ENCODE data around the gene KLK15. TPM values are rescaled to one million over a fixed set of nuclear protein-coding genes. Genes with fewer than 3 reads are reported as not detected.

The KLK15 gene
- total and polyA plus RNA-seq, 2 of the 13 experiments (the other 11 are each of a cell fraction or from before 2014, with no cell fraction given), result not detected

- BruUV-seq (replicated peaks), result no TSS peak
- Histone ChIP-seq H3K36me3 (replicated peaks in 1 of 2; ENCODE audit: control insufficient read depth in 1 of 2, insufficient read depth in 2 of 2, low read length in 2 of 2) (no peaks in the 10 kb centered on the region), H3K4me3 (replicated peaks in 1 of 3; ENCODE audit: insufficient read depth in 1 of 3, low read depth in 2 of 3, low read length in 3 of 3) (no peak overlapping the region), H3K4me2 (ENCODE audit: low read depth, low read length) (no peak overlapping the region), H3K79me2 (ENCODE audit: insufficient read depth, low read length) (no peaks in the 10 kb centered on the region), H2AFZ (ENCODE audit: low read length) (no peak overlapping the region), H3K4me1 (ENCODE audit: insufficient read depth, low read length) (no peaks in the 10 kb centered on the region), H3K27me3 (ENCODE audit: control insufficient read depth in 1 of 2, insufficient read depth in 2 of 2, low read length in 2 of 2) (peaks cover 7 to 49% of the 10 kb centered on the region in 2 experiments), H4K20me1 (ENCODE audit: insufficient read depth, low read length) (no peaks in the 10 kb centered on the region), H3K9me3 (ENCODE audit: low read length) (no peaks in the 10 kb centered on the region), H3K9ac (ENCODE audit: insufficient read depth, low read depth, low read length) (no peak overlapping the region), H3K27ac (ENCODE audit: extremely low read length, insufficient read depth, low read length) (no peak overlapping the region)
- DNase-seq (ENCODE audit: low spot score) (no peak), ATAC-seq (no peak), FAIRE-seq (no peak)
- POLR2A ChIA-PET, result no interaction called here
- 11% methylated on average over 2 of the region's 4 CpGs for WGBS (ENCODE audit: low lambda C conversion rate)
- in situ Hi-C loops (cut with HindIII; ENCODE audit: extremely low pct_ligation_motif_present, low pct_unique_long_range_greater_than_20kb), result no loop called here
- TF ChIP-seq ATM (IDR thresholded peaks at IDR 0.05; ENCODE audit: borderline replicate concordance) (no peak), ZNF709 (CRISPR knock-in tag; IDR thresholded peaks at IDR 0.05) (no peak), NFE2 (CRISPR knock-in tag; IDR thresholded peaks at IDR 0.05) (no peak), ZSCAN12 (CRISPR knock-in tag; IDR thresholded peaks at IDR 0.05) (no peak), HMG20B (CRISPR knock-in tag; conservative IDR thresholded peaks at IDR 0.05) (no peak)
- CTCF ChIA-PET (ENCODE audit: low intra/inter-chr PET ratio, low total read pairs), result no interaction called here
- intact Hi-C loops (cut with micrococcal nuclease; ENCODE audit: unreplicated experiment), result no loop called here
Observed at GRCh38 chr19:50821248-50821612, 12.1 kb downstream of the KLK15 start.

- FAIRE-seq, result no peak
- H3K27me3 ChIP-seq (ENCODE audit: control insufficient read depth in 1 of 2, insufficient read depth in 2 of 2, low read length in 2 of 2), result peaks cover 7 to 48% of the 10 kb centered on the region in 2 experiments
- H3K27ac ChIP-seq (ENCODE audit: extremely low read length, insufficient read depth, low read length), result no peak overlapping the region
- intact Hi-C loops (cut with micrococcal nuclease; ENCODE audit: unreplicated experiment) (no loop called here), in situ Hi-C loops (cut with HindIII; ENCODE audit: extremely low pct_ligation_motif_present, low pct_unique_long_range_greater_than_20kb) (no loop called here)
- POLR2A ChIA-PET, result no interaction called here
- H4K20me1 ChIP-seq (ENCODE audit: insufficient read depth, low read length), result no peaks in the 10 kb centered on the region
- no peak for DNase-seq (ENCODE audit: low spot score)
- BruUV-seq (replicated peaks), result no TSS peak
- no peaks in the 10 kb centered on the region for H3K4me1 ChIP-seq (ENCODE audit: insufficient read depth, low read length)
- no peak overlapping the region for H3K4me3 ChIP-seq (replicated peaks in 1 of 3; ENCODE audit: insufficient read depth in 1 of 3, low read depth in 2 of 3, low read length in 3 of 3)
- no peak overlapping the region for H3K4me2 ChIP-seq (ENCODE audit: low read depth, low read length)
- H2AFZ ChIP-seq (ENCODE audit: low read length), result no peak overlapping the region
- WGBS (ENCODE audit: low lambda C conversion rate), result 7% methylated on average over 16 of the region's 21 CpGs
- no peaks in the 10 kb centered on the region for H3K36me3 ChIP-seq (replicated peaks in 1 of 2; ENCODE audit: control insufficient read depth in 1 of 2, insufficient read depth in 2 of 2, low read length in 2 of 2)
- no peaks in the 10 kb centered on the region for H3K79me2 ChIP-seq (ENCODE audit: insufficient read depth, low read length)
- CTCF ChIA-PET (ENCODE audit: low intra/inter-chr PET ratio, low total read pairs), result no interaction called here
- no peak for ATAC-seq
- H3K9ac ChIP-seq (ENCODE audit: insufficient read depth, low read depth, low read length), result no peak overlapping the region
- H3K9me3 ChIP-seq (ENCODE audit: low read length), result no peaks in the 10 kb centered on the region
- TF ChIP-seq SKI (IDR thresholded peaks at IDR 0.05; ENCODE audit: partially characterized antibody) (no peak), ZNF549 (CRISPR knock-in tag; IDR thresholded peaks at IDR 0.05) (no peak), HOMEZ (CRISPR knock-in tag; IDR thresholded peaks at IDR 0.05; ENCODE audit: low read depth) (no peak), MEF2D (CRISPR knock-in tag; IDR thresholded peaks at IDR 0.05) (no peak), SOX5 (CRISPR knock-in tag; IDR thresholded peaks at IDR 0.05; ENCODE audit: borderline replicate concordance) (no peak), ZNF337 (CRISPR knock-in tag; IDR thresholded peaks at IDR 0.05; ENCODE audit: borderline replicate concordance, low read depth) (no peak), MXI1 (IDR thresholded peaks at IDR 0.05; ENCODE audit: borderline replicate concordance, low read depth, low read length) (no peak)
Observed at GRCh38 chr19:50820549-50821247, 12.7 kb downstream of the KLK15 start.
